A549 (cell line): Measurements from ENCODE around the gene ST3GAL6. TPM values are rescaled to one million over a fixed set of nuclear protein-coding genes. Genes with fewer than 3 reads are reported as not detected.
A peak's percentile ranks its signal among the peaks of the same experiment; 100 is the strongest.

Experiments used
- ATAC-seq, 2 experiments: fragments of 200-7000 bp in 1 of 2; fragments of >200 bp in 1 of 2; cut with Nextera tagmentation in 1 of 2; cut with Tn5 transposase in 1 of 2; 3 replicates each; pipeline versions ENCODE4 v1.8.0 to v1.9.1; 2018 to 2020; ENCODE audit warnings: mild to moderate bottlenecking in 1 of 2, moderate library complexity in 1 of 2
- CTCF ChIA-PET: fragments of 300-600 bp; sonication (Branson Sonifier 250); formaldehyde crosslinking; extraction: SDS; loops from one replicate; lab custom pipeline; 2021; ENCODE audit warnings: antibody characterized with exemption, inconsistent platforms; lab: Yijun Ruan, JAX
- POLR2A ChIA-PET: fragments of 350-600 bp; formaldehyde crosslinking; extraction: SDS; loops from one replicate; lab custom pipeline; 2021; ENCODE audit warnings: antibody characterized with exemption, inconsistent platforms; lab: Yijun Ruan, JAX
- DNase-seq, 2 experiments: peaks; one replicate each; pipeline versions ENCODE4 v3.0.0 to v3.0.0-alpha.2; 2011 to 2016; ENCODE audit warnings: low read depth in 1 of 2, low spot score in 1 of 2
- FAIRE-seq: peaks from 2 replicates; lab custom pipeline; 2011; peaks lifted over from hg19 to GRCh38; lab: Jason Lieb, UNC
- H3K27ac ChIP-seq, 2 experiments: fragments of >200 bp; sonication (Bioruptor Twin); formaldehyde crosslinking; 3 replicates each; pipeline ENCODE4 v1.5.1; 2016 to 2017
- H3K4me1 ChIP-seq: fragments of >200 bp; sonication (Bioruptor Twin); formaldehyde crosslinking; 3 replicates; pipeline ENCODE4 v1.6.1; 2016
- H3K4me2 ChIP-seq: fragments of >200 bp; sonication (Bioruptor Twin); formaldehyde crosslinking; 3 replicates; pipeline ENCODE4 v1.6.1; 2016
- H3K4me3 ChIP-seq: fragments of >200 bp; sonication (Bioruptor Twin); formaldehyde crosslinking; 3 replicates; pipeline ENCODE4 v1.5.1; 2016
- H3K9me3 ChIP-seq: fragments of >200 bp; sonication (Bioruptor Twin); formaldehyde crosslinking; 3 replicates; pipeline ENCODE4 v1.6.1; 2016
- CBX8 ChIP-seq: fragments of 200-600 bp; sonication (generic); IDR thresholded peaks from 2 replicates; pipeline ENCODE4 v1.6.1; 2016
- CHD4 ChIP-seq: fragments of 200-600 bp; sonication (generic); IDR thresholded peaks from 2 replicates; pipeline ENCODE4 v1.6.1; 2016; ENCODE audit warnings: antibody characterized with exemption, mild to moderate bottlenecking, borderline replicate concordance
- EHF ChIP-seq: fragments of 250-450 bp; sonication (Bioruptor Pico); IDR thresholded peaks from 2 replicates; pipeline ENCODE4 v1.5.0; 2020; ENCODE audit warnings: mild to moderate bottlenecking
- EP300 ChIP-seq, 2 experiments: fragments of >200 bp; sonication (Bioruptor Twin); formaldehyde crosslinking; IDR thresholded peaks; 2 replicates in 1 of 2; 3 replicates in 1 of 2; pipeline ENCODE4 v1.6.1; 2016 to 2017
- ESRRA ChIP-seq: fragments of 150-350 bp; IDR thresholded peaks from 2 replicates; pipeline ENCODE4 v1.6.1; 2014; ENCODE audit warnings: mild to moderate bottlenecking, low read length, borderline replicate concordance
- FOSL2 ChIP-seq, 2 experiments: fragments of 450-650 bp in 1 of 2; fragments of >200 bp in 1 of 2; sonication (Bioruptor Twin) in 1 of 2; formaldehyde crosslinking; IDR thresholded peaks; 2 replicates each; pipeline versions ENCODE4 v1.5.0 to v1.6.1; 2016 to 2020; ENCODE audit warnings: mild to moderate bottlenecking in 1 of 2, moderate library complexity in 1 of 2
- FOXS1 ChIP-seq: fragments of 250-450 bp; sonication (Bioruptor Pico); IDR thresholded peaks from 2 replicates; pipeline ENCODE4 v1.5.0; 2020; ENCODE audit warnings: mild to moderate bottlenecking, moderate library complexity
- HDAC2 ChIP-seq: fragments of 200-600 bp; sonication (generic); IDR thresholded peaks from 2 replicates; pipeline ENCODE4 v1.6.1; 2016
- HEYL ChIP-seq: fragments of 250-450 bp; sonication (Bioruptor Pico); IDR thresholded peaks from 2 replicates; pipeline ENCODE4 v1.8.0; 2021; ENCODE audit warnings: mild to moderate bottlenecking, moderate library complexity
- HOXA7 ChIP-seq: fragments of 250-450 bp; sonication (Bioruptor Pico); IDR thresholded peaks from 2 replicates; pipeline ENCODE4 v1.5.0; 2020; ENCODE audit warnings: mild to moderate bottlenecking, moderate library complexity
- HOXB5 ChIP-seq: fragments of 250-450 bp; sonication (Bioruptor Pico); IDR thresholded peaks from 2 replicates; pipeline ENCODE4 v1.5.0; 2020; ENCODE audit warnings: mild to moderate bottlenecking, moderate library complexity
- KDM5A ChIP-seq: fragments of 200-600 bp; sonication (generic); IDR thresholded peaks from 2 replicates; pipeline ENCODE4 v1.6.1; 2016; ENCODE audit warnings: antibody characterized with exemption, mild to moderate bottlenecking
- POLR2A ChIP-seq: IDR thresholded peaks from 2 replicates; pipeline ENCODE4 v1.6.1; 2012; ENCODE audit warnings: mild to moderate bottlenecking, low read length
- RAD21 ChIP-seq, 2 experiments: fragments of >200 bp in 1 of 2; sonication (Bioruptor Twin) in 1 of 2; formaldehyde crosslinking in 1 of 2; IDR thresholded peaks in 1 of 2; conservative IDR thresholded peaks in 1 of 2; 2 replicates in 1 of 2; 3 replicates in 1 of 2; pipeline ENCODE4 v1.6.1; 2012 to 2018; ENCODE audit warnings: inconsistent platforms in 1 of 2
- RARB ChIP-seq: fragments of 250-450 bp; sonication (Bioruptor Pico); IDR thresholded peaks from 2 replicates; pipeline ENCODE4 v1.8.0; 2021; ENCODE audit warnings: mild to moderate bottlenecking, moderate library complexity
- RNF2 ChIP-seq: fragments of 200-600 bp; sonication (generic); IDR thresholded peaks from 2 replicates; pipeline ENCODE4 v1.6.1; 2016; ENCODE audit warnings: low read depth, mild to moderate bottlenecking, antibody characterized with exemption, moderate library complexity, borderline replicate concordance
- TP53 ChIP-seq: fragments of 250-450 bp; sonication (Bioruptor Pico); IDR thresholded peaks from 2 replicates; pipeline ENCODE4 v1.5.0; 2021; ENCODE audit warnings: mild to moderate bottlenecking, moderate library complexity
- USF2 ChIP-seq: fragments of 450-650 bp; IDR thresholded peaks from 2 replicates; pipeline ENCODE4 v1.6.1; 2014; ENCODE audit warnings: antibody characterized with exemption
- ZC3H11A ChIP-seq: fragments of 450-650 bp; IDR thresholded peaks from 2 replicates; pipeline ENCODE4 v1.6.1; 2014; ENCODE audit warnings: antibody characterized with exemption, mild to moderate bottlenecking
- ZSCAN20 ChIP-seq: fragments of 250-450 bp; sonication (Bioruptor Pico); IDR thresholded peaks from 2 replicates; pipeline ENCODE4 v1.8.0; 2022; ENCODE audit warnings: mild to moderate bottlenecking, moderate library complexity
- WGBS: methylation state at CpG from one replicate; pipeline ENCODE4 v1.1.6; 2017; ENCODE audit errors: missing lambda C conversion rate; 5-methylcytosine and 5-hydroxymethylcytosine counted together
- polyA plus RNA-seq, 4 experiments: library from polyadenylated mRNA; depleted of rRNA in 3 of 4; stranded (reverse); fragments of >200 nt; fragmentation: RNase III in 1 of 4; extraction: RNeasy Plus Mini Kit Qiagen cat#74134 plus additional on column Dnase treatment in 1 of 4; gene quantifications; 2 replicates in 3 of 4; 3 replicates in 1 of 4; pipeline ENCODE4 v1.2.3, GENCODE V29; 2011 to 2017
- TF ChIP-seq, protein P1 (sequence below): fragments of 250-450 bp; sonication (Bioruptor Pico); IDR thresholded peaks from 2 replicates; pipeline ENCODE4 v1.5.0; 2020; ENCODE audit warnings: low read depth, mild to moderate bottlenecking, moderate library complexity

Gene ST3GAL6
- polyA plus RNA-seq, 2 of the 4 experiments (the other 2 are of a cell fraction), result 1.1 to 1.4 TPM

- no peak for TF ChIP-seq ESRRA
- TF ChIP-seq RAD21 (conservative IDR thresholded peaks at IDR 0.05 in 1 of 2, IDR thresholded peaks at IDR 0.05 in 1 of 2), result no peak
- TF ChIP-seq HEYL, result no peak
- TF ChIP-seq, protein P1, sequence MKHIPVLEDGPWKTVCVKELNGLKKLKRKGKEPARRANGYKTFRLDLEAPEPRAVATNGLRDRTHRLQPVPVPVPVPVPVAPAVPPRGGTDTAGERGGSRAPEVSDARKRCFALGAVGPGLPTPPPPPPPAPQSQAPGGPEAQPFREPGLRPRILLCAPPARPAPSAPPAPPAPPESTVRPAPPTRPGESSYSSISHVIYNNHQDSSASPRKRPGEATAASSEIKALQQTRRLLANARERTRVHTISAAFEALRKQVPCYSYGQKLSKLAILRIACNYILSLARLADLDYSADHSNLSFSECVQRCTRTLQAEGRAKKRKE (CRISPR knock-in tag), result no peak
- TF ChIP-seq ZSCAN20 (CRISPR knock-in tag), result no peak
- no peak for TF ChIP-seq POLR2A
- no peak for TF ChIP-seq EHF (CRISPR knock-in tag)
- TF ChIP-seq TP53, result no peak
- TF ChIP-seq RARB (CRISPR knock-in tag), result no peak
- TF ChIP-seq CHD4, result no peak
- no peak for TF ChIP-seq FOSL2 (IDR thresholded peaks at IDR 0.05)
- no peak for TF ChIP-seq FOSL2 (CRISPR knock-in tag; IDR thresholded peaks at IDR 0.05)
- TF ChIP-seq ZC3H11A, result no peak
- TF ChIP-seq KDM5A, result no peak
- no peak for TF ChIP-seq USF2
- TF ChIP-seq HOXA7 (CRISPR knock-in tag), result no peak
- TF ChIP-seq HOXB5 (CRISPR knock-in tag), result no peak
- no peak for DNase-seq
- 88% methylated on average over 19 of the region's 19 CpGs for WGBS
- Histone ChIP-seq H3K27ac (no peak overlapping the region), H3K4me3 (no peak overlapping the region), H3K4me2 (no peak overlapping the region), H3K9me3 (no peaks in the 10 kb centered on the region), H3K4me1 (peaks cover 9% of the 10 kb centered on the region; the same call in 2 of the 3 replicates)
- POLR2A ChIA-PET, result no interaction called here
- no peak for ATAC-seq
- CTCF ChIA-PET, result interaction anchor here (1.3 to 2.4 kb wide), 2 partner anchors 10 to 87 kb away, joined by 4 to 6 read pairs; no protein-coding TSS in a partner anchor
- no peak for FAIRE-seq
Measured at GRCh38 chr3:98730886-98731537, 32.1 kb upstream of the ST3GAL6 start.

DNA sequence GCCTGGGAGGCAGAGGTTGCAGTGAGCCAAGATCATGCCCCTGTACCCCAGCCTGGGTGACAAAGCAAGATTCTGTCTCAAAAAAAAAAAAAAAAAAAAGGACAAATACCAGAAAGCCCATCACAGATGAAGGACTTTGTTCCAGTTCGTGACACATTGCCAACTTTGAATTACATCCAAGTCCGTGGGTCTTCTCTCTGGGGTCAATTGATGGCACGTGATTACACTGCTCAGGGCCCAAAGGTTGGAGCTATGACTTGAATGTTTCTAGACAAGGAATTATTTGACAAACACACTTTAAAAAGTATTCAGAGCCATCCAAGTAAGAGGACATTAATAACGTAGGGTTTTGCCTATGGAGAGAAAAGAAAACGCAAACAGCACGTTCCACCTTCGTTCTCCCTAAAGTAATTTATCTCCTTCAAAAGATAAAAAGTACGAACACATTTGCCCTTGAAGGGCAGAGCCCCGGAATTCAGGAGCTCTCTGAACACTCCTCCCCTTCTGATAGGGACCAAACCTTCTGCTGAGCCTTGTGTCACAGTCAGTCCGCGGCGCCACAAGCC is 31.3 kb upstream of the ST3GAL6 start:
- FAIRE-seq (no peak), DNase-seq (no peak), ATAC-seq (peak; percentile 74 to 77)
- Histone ChIP-seq H3K4me1 (peaks cover 9% of the 10 kb centered on the region; the same call in 2 of the 3 replicates), H3K27ac (peak overlapping the region; percentile 22 to 80; a peak in 4 of 6 replicates), H3K4me3 (peak overlapping the region; percentile 54), H3K4me2 (peak overlapping the region; percentile 95), H3K9me3 (no peaks in the 10 kb centered on the region)
- WGBS, result 9% methylated on average over 12 of the region's 12 CpGs
- CTCF ChIA-PET, result interaction anchor here (1.3 to 2.4 kb wide), 3 partner anchors 11 to 254 kb away, joined by 3 to 6 read pairs (median 4); no protein-coding TSS in a partner anchor
- peak; percentile 79; the same call in 1 of the 2 replicates for TF ChIP-seq CBX8
- TF ChIP-seq FOXS1 (CRISPR knock-in tag), result no peak
- POLR2A ChIA-PET, result no interaction called here

DNA sequence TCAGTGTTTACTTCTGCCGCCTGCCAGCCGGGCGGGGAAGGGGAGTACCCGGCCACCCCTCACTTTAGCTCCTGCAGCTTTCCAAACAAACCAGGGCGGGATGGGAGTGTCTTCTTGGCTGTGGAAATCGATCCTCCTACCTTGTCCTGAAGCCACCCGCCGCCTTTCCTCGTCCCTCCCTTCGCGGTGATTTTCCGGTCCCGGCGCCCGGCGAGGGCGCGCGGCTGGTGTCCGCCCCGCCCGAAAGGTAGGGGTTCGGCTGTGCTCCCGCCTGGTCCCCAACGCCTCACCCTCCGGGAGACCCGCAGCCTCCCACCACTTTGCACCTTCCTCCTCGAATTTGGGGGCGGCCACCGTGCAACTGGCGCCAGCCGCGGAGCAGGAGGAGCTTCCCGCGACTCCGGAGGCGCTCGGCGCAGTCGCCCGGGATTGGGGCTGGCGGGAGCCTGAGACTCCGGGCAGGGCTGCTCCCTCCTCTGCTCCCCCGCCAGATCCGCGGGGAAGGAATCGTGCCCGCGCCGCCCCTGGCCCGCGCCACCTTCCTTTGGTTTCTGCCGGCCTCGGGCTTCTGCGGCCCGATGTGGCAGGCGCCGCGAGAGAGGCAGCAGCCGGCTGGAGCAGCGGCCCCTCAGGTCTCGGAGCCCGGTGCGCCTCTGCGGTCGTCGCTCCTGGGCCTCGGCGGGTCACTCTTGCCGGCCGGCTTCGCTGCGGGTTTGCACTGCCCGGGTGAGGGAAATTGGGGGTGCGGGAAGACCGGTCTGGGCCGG is 30.7 kb upstream of the ST3GAL6 start:
- Histone ChIP-seq H3K4me1 (peaks cover 9% of the 10 kb centered on the region; the same call in 2 of the 3 replicates), H3K4me2 (peak overlapping the region; percentile 95), H3K9me3 (no peaks in the 10 kb centered on the region), H3K4me3 (peak overlapping the region; percentile 54), H3K27ac (peak overlapping the region; percentile 22 to 80)
- TF ChIP-seq HDAC2 (peak; percentile 68), EP300 (IDR thresholded peaks at IDR 0.05) (no peak), POLR2A (peak; percentile 33), RNF2 (peak; percentile 43; the same call in 1 of the 2 replicates)
- WGBS, result under 1% methylated on average over 22 of the region's 77 CpGs
- ChIA-PET CTCF (interaction anchor here (1.0 to 2.4 kb wide), 4 partner anchors 12 to 291 kb away, joined by 3 to 6 read pairs (median 4); no protein-coding TSS in a partner anchor), POLR2A (no interaction called here)
- ATAC-seq, result peak; percentile 88 to 90
- peak; percentile 31 to 55 for DNase-seq
- FAIRE-seq, result no peak
